Right ventricle myocardium inferior (tissue), 1 donor: ENCODE measurements around the gene SETD4. TPM values are rescaled to one million over a fixed set of nuclear protein-coding genes. Genes with fewer than 3 reads are reported as not detected.
A peak's percentile ranks its signal among the peaks of the same experiment; 100 is the strongest.

ENCODE experiments used
- ATAC-seq: fragments of 200-7000 bp; cut with Tn5 transposase; one replicate; pipeline ENCODE4 v1.9.1; 2020; ENCODE audit warnings: mild to moderate bottlenecking, moderate library complexity
- DNase-seq: peaks from one replicate; pipeline ENCODE4 v3.0.0; 2021; ENCODE audit errors: missing footprints
- intact Hi-C: fragments of 100-400 bp; cut with DNase I; formaldehyde crosslinking; loops from one replicate; pipeline ENCODE4 v1.11.0; 2022
- total RNA-seq: library from RNA; stranded (reverse); fragmentation: NEBNext Ultra II Directional; extraction: Animal tissue kit (Norgen Biotek cat#: 25700); gene quantifications from one replicate; pipeline ENCODE4 v1.2.1, GENCODE V29; 2021
- donor health status: DM: no; HTN: yes; CAD: no; lungs with severe emphysema.

Gene SETD4
- total RNA-seq, 1 donor from 2014 or later, result 9.8 TPM

- ATAC-seq (peak; percentile 92), DNase-seq (peak; percentile 85)
- intact Hi-C loops, result loop anchor here (1.0 kb wide), 1 partner anchor 1283 kb away; no protein-coding TSS in a partner anchor
Measured at GRCh38 chr21:36028127-36029069, 31.9 kb downstream of the SETD4 start.

- DNase-seq (no peak), ATAC-seq (no peak)
- intact Hi-C loops, result no loop called here
Measured at GRCh38 chr21:36027347-36027746, 33.0 kb downstream of the SETD4 start.

- intact Hi-C loops, result no loop called here
- ATAC-seq (no peak), DNase-seq (no peak)
Measured at GRCh38 chr21:36024782-36025181, 35.5 kb downstream of the SETD4 start.

- intact Hi-C loops, result no loop called here
- DNase-seq (no peak), ATAC-seq (no peak)
Measured at GRCh38 chr21:36023092-36023480, 37.2 kb downstream of the SETD4 start.

- ATAC-seq (no peak), DNase-seq (no peak)
- intact Hi-C loops, result no loop called here
Measured at GRCh38 chr21:36022427-36023091, 37.8 kb downstream of the SETD4 start.

- intact Hi-C loops, result no loop called here
- DNase-seq (no peak), ATAC-seq (no peak)
Measured at GRCh38 chr21:36021251-36021837, 39.0 kb downstream of the SETD4 start.

- intact Hi-C loops, result no loop called here
- ATAC-seq (no peak), DNase-seq (no peak)
Measured at GRCh38 chr21:36015045-36015444, 45.3 kb downstream of the SETD4 start.

- ATAC-seq (no peak), DNase-seq (no peak)
- intact Hi-C loops, result no loop called here
Measured at GRCh38 chr21:36010801-36011200, 49.5 kb downstream of the SETD4 start.

- intact Hi-C loops, result no loop called here
- ATAC-seq, result no peak
Measured at GRCh38 chr21:36008505-36008904, 51.8 kb downstream of the SETD4 start.

GRCh38 chr21:36005879-36006400 is 54.4 kb downstream of the SETD4 start:
- ATAC-seq (no peak), DNase-seq (no peak)
- intact Hi-C loops, result no loop called here

More at GRCh38 chr21:36008505-36008904, 51.8 kb downstream of the SETD4 start:
- DNase-seq, result no peak

- ATAC-seq, result no peak
- intact Hi-C loops, result no loop called here
- no peak for DNase-seq
Measured at GRCh38 chr21:36005018-36005417, 55.3 kb downstream of the SETD4 start.

- intact Hi-C loops, result no loop called here
- no peak for DNase-seq
- ATAC-seq, result no peak
Measured at GRCh38 chr21:36004441-36004840, 55.9 kb downstream of the SETD4 start.

- intact Hi-C loops, result no loop called here
- DNase-seq, result no peak
- no peak for ATAC-seq
Measured at GRCh38 chr21:36003776-36004175, 56.5 kb downstream of the SETD4 start.

- DNase-seq (no peak), ATAC-seq (no peak)
- intact Hi-C loops, result no loop called here
Measured at GRCh38 chr21:35996217-35996616, 64.1 kb downstream of the SETD4 start.

- ATAC-seq (no peak), DNase-seq (no peak)
- intact Hi-C loops, result no loop called here
Measured at GRCh38 chr21:35995522-35996088, 64.7 kb downstream of the SETD4 start.

GRCh38 chr21:35994613-35995012 is 65.7 kb downstream of the SETD4 start:
- ATAC-seq, result no peak
- intact Hi-C loops, result no loop called here
- no peak for DNase-seq

- no peak for DNase-seq
- intact Hi-C loops, result no loop called here
- ATAC-seq, result no peak
Measured at GRCh38 chr21:35993875-35994490, 66.3 kb downstream of the SETD4 start.

- intact Hi-C loops, result no loop called here
- no peak for DNase-seq
- ATAC-seq, result no peak
Measured at GRCh38 chr21:35991131-35991530, 69.2 kb downstream of the SETD4 start.

GRCh38 chr21:35990609-35991008 is 69.7 kb downstream of the SETD4 start:
- DNase-seq (no peak), ATAC-seq (no peak)
- intact Hi-C loops, result no loop called here
